Glutamatergic neuron (in vitro differentiated cells): Measurements from ENCODE around the gene PRRC2B. TPM values are rescaled to one million over a fixed set of nuclear protein-coding genes. Genes with fewer than 3 reads are reported as not detected.

ENCODE experiments used
- DNase-seq: peaks from one replicate; pipeline ENCODE4 v3.0.0; 2022
- H3K27ac Mint-ChIP-seq: one replicate; pipeline ENCODE4 v1.8.0; 2020; ENCODE audit warnings: mild to moderate bottlenecking, mixed read lengths, inconsistent platforms; ENCODE audit not compliant: unreplicated experiment
- H3K27me3 Mint-ChIP-seq: one replicate; pipeline ENCODE4 v1.8.0; 2020; ENCODE audit warnings: mild to moderate bottlenecking, moderate library complexity, mixed read lengths, inconsistent platforms; ENCODE audit not compliant: unreplicated experiment
- H3K36me3 Mint-ChIP-seq: one replicate; pipeline ENCODE4 v1.8.0; 2020; ENCODE audit warnings: mild to moderate bottlenecking, mixed read lengths, inconsistent platforms; ENCODE audit not compliant: unreplicated experiment
- H3K4me1 Mint-ChIP-seq: one replicate; pipeline ENCODE4 v1.8.0; 2020; ENCODE audit warnings: mild to moderate bottlenecking, low read depth, mixed read lengths, inconsistent platforms; ENCODE audit not compliant: unreplicated experiment
- H3K4me3 Mint-ChIP-seq: one replicate; pipeline ENCODE4 v1.8.0; 2020; ENCODE audit warnings: mild to moderate bottlenecking, mixed read lengths, inconsistent platforms; ENCODE audit not compliant: unreplicated experiment
- H3K9me3 Mint-ChIP-seq: one replicate; pipeline ENCODE4 v1.8.0; 2020; ENCODE audit warnings: mild to moderate bottlenecking, moderate library complexity, mixed read lengths, inconsistent platforms; ENCODE audit not compliant: unreplicated experiment
- total RNA-seq: library from RNA; stranded (reverse); fragmentation: NEBNext Ultra II Directional; extraction: Animal tissue kit (Norgen Biotek cat#: 25700); gene quantifications from one replicate; pipeline ENCODE4 v1.2.1, GENCODE V29; 2021; ENCODE audit not compliant: unreplicated experiment
- TF ChIP-seq, protein P1 (sequence below): fragments of 200-600 bp; sonication (generic); IDR thresholded peaks from one replicate; pipeline ENCODE4 v1.5.0; 2021; ENCODE audit not compliant: partially characterized antibody, unreplicated experiment

Gene PRRC2B
- total RNA-seq, 1 donor from 2014 or later = 489 TPM

DNA sequence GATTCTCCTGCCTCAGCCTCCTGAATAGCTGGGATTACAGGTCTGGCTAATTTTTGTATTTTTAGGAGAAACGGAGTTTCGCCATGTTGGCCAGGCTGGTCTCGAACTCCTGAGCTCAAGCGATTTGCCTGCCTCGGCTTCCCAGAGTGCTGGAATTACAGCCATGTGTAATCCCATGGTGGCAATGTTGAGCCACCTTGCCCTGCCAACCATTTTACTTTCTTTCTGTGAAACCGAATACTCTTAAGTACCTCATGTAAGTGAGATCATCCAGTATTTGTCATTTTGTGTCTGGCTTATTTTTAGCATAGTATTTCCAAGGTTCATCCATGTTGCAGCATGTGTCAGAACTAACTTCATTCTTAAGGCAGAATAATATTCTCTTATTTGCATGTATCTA, 8.2 kb downstream of the PRRC2B start:
- peak overlapping the region; percentile 77 for H3K4me3 Mint-ChIP-seq
- no peaks in the 10 kb centered on the region for H3K36me3 Mint-ChIP-seq
- TF ChIP-seq, protein P1, sequence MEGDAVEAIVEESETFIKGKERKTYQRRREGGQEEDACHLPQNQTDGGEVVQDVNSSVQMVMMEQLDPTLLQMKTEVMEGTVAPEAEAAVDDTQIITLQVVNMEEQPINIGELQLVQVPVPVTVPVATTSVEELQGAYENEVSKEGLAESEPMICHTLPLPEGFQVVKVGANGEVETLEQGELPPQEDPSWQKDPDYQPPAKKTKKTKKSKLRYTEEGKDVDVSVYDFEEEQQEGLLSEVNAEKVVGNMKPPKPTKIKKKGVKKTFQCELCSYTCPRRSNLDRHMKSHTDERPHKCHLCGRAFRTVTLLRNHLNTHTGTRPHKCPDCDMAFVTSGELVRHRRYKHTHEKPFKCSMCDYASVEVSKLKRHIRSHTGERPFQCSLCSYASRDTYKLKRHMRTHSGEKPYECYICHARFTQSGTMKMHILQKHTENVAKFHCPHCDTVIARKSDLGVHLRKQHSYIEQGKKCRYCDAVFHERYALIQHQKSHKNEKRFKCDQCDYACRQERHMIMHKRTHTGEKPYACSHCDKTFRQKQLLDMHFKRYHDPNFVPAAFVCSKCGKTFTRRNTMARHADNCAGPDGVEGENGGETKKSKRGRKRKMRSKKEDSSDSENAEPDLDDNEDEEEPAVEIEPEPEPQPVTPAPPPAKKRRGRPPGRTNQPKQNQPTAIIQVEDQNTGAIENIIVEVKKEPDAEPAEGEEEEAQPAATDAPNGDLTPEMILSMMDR = no peak
- peak overlapping the region; percentile 94 for H3K27ac Mint-ChIP-seq
- DNase-seq = no peak
- H3K9me3 Mint-ChIP-seq = peaks cover 15% of the 10 kb centered on the region
- peaks cover 5% of the 10 kb centered on the region for H3K27me3 Mint-ChIP-seq
- H3K4me1 Mint-ChIP-seq = peaks cover 67% of the 10 kb centered on the region

DNA sequence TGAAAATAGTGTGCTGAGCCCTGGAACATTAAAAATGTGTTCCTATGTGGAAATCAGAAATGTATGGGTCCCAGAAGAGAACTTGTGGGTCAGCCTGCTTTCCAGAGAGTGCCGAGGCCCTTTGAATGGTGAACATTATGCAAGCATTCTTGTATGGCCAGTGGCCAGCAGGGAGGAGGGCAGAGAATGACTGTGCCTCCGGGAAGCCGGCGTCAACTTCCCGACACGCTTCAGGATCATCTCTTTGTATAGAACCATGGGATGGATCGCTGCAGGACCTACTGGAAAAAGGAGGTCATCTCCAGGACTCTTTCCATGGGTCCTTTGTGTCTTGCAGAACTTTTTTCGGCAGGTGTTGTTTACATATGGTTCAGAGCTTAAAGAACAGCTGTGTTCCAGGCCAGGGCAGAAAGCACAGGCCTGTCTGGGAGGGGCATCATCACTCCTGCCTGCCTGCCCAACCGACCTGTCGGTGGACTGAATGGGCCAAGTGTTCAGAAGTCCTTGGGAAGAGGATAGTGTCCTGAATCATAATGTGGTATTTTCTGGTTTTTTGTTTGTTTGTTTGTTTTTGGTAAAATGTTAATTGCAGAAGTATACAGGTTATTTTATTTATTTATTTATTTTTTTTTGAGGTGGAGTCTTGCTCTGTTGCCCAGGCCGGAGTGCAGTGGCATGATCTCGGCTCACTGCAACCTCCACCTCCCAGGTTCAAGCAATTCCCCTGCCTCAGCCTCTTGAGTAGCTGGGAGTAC, 9.0 kb downstream of the PRRC2B start:
- TF ChIP-seq, protein P1 = no peak
- peak; percentile 42 for DNase-seq
- Mint-ChIP-seq H3K4me1 (peaks cover 67% of the 10 kb centered on the region), H3K27me3 (peaks cover 5% of the 10 kb centered on the region), H3K4me3 (peak overlapping the region; percentile 77), H3K27ac (peak overlapping the region; percentile 94), H3K9me3 (peaks cover 15% of the 10 kb centered on the region), H3K36me3 (no peaks in the 10 kb centered on the region)

DNA sequence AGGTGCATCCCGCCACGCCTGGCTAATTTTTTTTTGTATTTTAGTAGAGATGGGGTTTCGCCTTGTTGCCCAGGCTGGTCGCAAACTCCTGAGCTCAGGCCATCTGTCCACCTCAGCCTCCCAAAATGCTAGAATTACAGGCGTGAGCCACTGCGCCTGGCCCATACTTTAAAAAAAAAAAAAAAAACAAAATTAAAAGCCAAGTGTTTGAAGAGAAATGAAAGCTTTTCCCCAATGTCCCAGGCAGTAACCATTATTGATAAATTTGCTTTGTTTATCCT, 9.5 kb downstream of the PRRC2B start:
- Mint-ChIP-seq H3K4me1 (peaks cover 67% of the 10 kb centered on the region), H3K4me3 (no peak overlapping the region), H3K9me3 (peaks cover 15% of the 10 kb centered on the region), H3K36me3 (no peaks in the 10 kb centered on the region), H3K27me3 (peaks cover 4% of the 10 kb centered on the region), H3K27ac (peak overlapping the region; percentile 72)
- no peak for DNase-seq
- TF ChIP-seq, protein P1 = no peak

DNA sequence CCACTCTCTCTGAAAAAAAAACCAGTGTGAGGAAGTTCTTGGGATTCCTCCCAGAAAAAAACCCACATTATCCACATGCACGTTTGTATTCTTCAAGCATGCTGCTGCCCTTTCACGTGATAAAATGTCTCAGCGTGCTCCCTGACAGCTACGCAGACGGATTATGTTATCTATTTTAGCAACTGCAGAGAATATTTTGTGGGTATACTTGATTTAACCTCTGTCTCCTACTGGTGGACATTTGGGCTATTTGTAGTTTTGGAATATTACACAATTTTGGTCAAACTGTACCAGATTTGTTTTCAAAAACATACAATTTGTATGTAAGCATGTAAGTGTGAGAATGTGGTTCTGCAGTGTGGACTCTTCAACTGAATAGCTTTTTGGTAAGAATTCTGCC, 10.7 kb downstream of the PRRC2B start:
- Mint-ChIP-seq H3K4me3 (peak overlapping the region; percentile 81), H3K27me3 (peaks cover 3% of the 10 kb centered on the region), H3K9me3 (peaks cover 17% of the 10 kb centered on the region), H3K27ac (peak overlapping the region; percentile 98), H3K36me3 (no peaks in the 10 kb centered on the region), H3K4me1 (peaks cover 69% of the 10 kb centered on the region)
- TF ChIP-seq, protein P1 = no peak
- no peak for DNase-seq

DNA sequence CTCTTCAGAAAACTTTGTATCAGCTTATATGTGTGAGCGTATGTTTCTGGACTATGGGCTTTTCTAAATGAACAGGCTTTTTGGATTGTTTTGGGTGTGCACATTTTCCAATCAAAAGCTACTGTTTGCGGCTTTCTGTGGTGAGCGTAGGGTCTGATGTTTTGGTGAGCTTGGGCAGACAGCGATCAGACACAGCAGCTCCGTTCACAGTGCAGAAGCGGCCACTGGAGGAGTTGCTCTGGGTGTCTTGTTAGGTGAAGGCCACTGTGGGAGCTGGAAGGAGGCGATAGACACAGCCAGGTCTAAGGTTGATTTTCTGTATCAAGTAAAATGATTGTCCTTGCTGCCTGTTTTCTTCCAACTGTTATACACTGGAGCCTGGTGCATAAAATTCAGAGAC, 11.1 kb downstream of the PRRC2B start:
- TF ChIP-seq, protein P1 = no peak
- peak overlapping the region; percentile 81 for H3K4me3 Mint-ChIP-seq
- peak overlapping the region; percentile 98 for H3K27ac Mint-ChIP-seq
- no peaks in the 10 kb centered on the region for H3K36me3 Mint-ChIP-seq
- H3K27me3 Mint-ChIP-seq = peaks cover 3% of the 10 kb centered on the region
- no peak for DNase-seq
- peaks cover 69% of the 10 kb centered on the region for H3K4me1 Mint-ChIP-seq
- peaks cover 21% of the 10 kb centered on the region for H3K9me3 Mint-ChIP-seq
